Hepatic stellate cell (primary cell): Measurements from ENCODE around the gene TNRC6C.
"Not testable (repeated sequence)": the region's sequence is repeated elsewhere in the genome, so short reads cannot be mapped to it uniquely, and the experiment has no call there.

Source experiments
- DNase-seq: peaks from one replicate; pipeline ENCODE4 v3.0.0; 2011; ENCODE audit warnings: low spot score

Gene TNRC6C

GRCh38 chr17:78112518-78113471 is 154.3 kb downstream of the TNRC6C start:
- DNase-seq = peak; percentile 89

DNA sequence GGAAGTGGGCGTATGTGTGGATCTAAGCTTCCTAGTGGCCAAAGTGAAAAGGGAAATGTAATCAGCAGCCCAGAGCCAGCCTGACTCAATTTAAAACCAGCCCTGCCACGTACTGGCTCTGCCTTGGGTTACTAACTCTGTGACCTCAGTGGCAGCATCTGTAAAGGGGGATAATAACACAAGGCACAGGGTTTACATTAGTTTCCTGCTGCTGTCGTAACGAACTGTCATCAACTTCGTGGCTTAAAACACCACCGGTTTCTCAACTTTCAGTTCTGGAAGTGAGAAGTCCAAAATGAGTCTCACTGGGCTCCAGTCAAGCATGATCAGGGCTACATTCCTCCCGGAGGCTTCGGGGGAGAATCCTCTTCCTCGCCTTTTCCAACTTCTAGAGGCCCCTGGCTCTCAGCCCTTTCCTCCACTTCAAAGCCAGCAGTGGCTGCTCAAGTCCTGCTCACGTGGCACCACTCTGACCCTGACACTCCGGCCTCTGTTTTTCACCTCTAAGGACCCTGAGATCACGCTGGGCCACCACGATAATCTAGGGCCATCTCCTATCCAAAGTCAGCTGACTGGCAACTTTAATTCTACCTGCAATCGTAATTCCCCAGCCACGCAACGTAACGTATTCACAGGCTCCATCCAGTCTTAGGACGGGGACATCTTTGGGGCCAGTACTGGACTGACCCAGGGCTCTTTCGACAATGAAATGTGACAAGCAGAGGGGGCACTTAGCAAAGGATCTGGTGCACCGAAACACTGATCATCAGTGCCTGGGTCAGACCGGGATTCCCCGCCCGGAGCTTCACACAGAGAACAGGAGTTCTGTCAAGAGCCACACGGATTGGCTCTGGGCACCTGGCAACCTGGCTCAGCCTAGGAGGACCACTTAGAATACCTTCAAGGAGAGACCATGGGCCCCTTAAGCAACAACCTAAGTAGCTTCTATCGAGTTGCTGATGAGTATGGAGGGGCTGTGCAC is 155.6 kb downstream of the TNRC6C start:
- DNase-seq = no peak

- no peak for DNase-seq
These were observed 156.6 kb downstream of the TNRC6C start for GRCh38 chr17:78114831-78115723.

GRCh38 chr17:78115803-78116202 is 157.3 kb downstream of the TNRC6C start:
- DNase-seq = not testable (repeated sequence)

DNA sequence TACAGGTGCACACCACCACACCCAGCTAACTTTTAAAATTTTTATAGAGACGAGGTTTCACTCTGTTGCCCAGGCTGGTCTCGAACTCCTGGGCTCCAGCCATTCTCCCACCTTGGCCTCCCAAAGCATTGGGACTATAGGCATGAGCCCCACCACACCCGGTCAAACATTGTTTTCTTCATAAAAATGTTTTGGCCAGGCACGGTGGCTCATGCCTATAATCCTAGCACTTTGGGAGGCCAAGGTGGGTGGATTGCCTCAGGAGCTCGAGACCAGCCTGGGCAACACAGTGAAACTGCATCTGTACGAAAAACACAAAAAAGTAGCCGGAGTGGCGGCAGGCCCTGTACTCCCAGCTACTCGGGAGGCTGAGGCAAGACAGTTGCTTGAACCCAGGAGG is 157.9 kb downstream of the TNRC6C start:
- no peak for DNase-seq

GRCh38 chr17:78117027-78117981 is 158.8 kb downstream of the TNRC6C start:
- no peak for DNase-seq

GRCh38 chr17:78118801-78119241 is 160.3 kb downstream of the TNRC6C start:
- DNase-seq = no peak

DNA sequence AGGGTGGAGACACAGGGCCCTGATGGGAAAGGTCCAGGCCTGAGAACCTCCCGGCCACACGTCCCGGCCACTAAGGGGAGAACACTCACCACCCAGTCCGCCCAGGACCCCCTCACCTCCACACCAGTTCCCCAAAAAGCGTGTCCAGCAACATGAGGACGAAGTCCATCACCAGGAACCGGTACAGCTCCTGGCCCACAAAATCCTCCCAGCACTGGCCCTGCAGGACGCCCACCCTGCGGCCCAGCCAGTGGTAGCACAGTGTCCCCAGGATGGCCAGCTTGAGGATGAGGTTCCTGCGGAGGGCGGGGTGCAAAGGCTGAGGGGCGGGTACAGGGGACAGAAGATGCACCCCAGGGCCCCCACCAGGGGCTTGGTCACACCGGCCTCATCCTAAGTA is 162.0 kb downstream of the TNRC6C start:
- DNase-seq = no peak

DNA sequence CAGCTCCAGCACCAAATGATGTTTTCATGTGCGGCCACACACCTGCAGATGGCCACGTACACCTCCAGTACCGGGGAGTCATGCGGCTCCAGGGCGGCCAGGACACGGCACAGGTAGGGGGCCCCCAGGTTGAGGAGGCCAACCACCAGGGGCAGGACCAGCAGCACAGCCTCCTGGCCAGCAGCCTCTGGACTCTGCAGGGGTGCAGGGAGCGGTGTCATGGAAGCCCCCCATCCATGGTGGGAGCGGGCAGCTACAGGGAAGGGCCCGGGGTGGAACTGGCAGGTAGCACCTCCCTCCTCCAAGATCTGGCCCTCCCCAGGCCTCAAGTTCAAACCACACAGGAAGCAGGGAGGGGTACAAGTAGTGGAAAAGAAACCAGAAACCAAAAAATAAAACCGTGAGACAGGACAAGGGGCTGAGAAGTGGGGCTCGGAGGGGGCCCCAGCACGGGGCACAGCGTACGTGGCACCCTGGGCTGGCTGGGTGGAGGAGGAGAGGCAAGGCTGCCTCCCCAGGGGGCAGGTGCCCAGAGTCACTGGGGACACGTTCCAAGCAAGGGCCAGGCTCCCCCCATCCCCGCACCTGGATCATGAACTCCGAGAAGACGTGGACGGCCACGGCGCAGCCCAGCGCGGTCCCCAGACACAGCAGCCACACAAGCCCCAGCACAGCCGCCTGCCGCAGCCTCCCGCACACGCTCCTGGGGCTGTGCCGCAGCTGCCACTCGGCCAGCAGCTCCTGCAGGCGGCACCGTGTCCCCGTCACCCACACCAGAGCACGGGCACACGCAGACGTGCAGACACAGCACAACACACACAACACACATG is 162.7 kb downstream of the TNRC6C start:
- no peak for DNase-seq

- DNase-seq = no peak
These were observed 163.3 kb downstream of the TNRC6C start for GRCh38 chr17:78121801-78122215.

- DNase-seq = no peak
These were observed 163.9 kb downstream of the TNRC6C start for GRCh38 chr17:78122216-78122930.

DNA sequence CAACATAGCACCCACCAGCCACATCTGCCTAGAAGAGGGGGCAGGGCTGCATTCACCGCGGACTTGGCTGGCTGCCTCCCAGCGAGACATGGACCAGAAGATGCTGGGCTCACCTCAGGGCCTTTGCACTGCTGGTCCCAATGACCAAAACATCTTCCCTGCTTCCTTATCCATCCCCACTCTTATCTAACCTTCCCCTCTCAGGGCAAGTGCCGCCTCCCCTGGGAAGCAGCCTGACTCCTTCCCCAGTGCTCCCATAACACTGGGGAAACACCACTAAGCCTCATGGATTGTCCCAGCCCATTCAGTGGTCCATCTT is 164.4 kb downstream of the TNRC6C start:
- DNase-seq = no peak

DNA sequence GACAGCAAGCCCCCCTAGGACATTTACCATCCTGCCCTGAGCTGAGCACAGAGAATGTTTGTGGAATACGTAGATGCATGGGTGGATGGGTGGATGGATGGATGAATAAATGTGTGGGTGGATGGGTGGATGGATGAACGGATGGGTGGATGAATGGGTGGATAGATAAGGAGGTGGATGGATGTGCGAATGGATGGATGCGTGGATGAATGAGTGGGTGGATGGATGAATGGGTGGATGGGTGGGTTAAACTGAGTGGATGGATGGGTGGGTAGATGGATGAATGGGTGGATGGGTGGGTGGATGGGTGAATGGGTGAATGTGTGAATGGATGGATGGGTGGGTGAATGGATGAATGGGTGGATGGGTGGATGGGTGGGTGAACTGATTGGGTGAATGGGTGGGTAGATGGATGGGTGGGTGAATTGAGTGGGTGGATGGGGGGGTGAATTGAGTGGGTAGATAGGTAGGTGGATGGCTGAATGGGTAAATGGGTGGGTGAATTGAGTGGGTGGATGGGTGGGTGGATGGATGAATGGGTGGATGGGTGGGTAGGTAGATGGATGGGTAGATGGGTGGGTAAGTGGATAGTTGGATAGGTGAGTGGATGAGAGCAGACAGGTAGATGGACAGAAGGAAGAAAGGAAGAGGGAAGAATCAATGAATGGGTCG is 164.9 kb downstream of the TNRC6C start:
- no peak for DNase-seq

DNA sequence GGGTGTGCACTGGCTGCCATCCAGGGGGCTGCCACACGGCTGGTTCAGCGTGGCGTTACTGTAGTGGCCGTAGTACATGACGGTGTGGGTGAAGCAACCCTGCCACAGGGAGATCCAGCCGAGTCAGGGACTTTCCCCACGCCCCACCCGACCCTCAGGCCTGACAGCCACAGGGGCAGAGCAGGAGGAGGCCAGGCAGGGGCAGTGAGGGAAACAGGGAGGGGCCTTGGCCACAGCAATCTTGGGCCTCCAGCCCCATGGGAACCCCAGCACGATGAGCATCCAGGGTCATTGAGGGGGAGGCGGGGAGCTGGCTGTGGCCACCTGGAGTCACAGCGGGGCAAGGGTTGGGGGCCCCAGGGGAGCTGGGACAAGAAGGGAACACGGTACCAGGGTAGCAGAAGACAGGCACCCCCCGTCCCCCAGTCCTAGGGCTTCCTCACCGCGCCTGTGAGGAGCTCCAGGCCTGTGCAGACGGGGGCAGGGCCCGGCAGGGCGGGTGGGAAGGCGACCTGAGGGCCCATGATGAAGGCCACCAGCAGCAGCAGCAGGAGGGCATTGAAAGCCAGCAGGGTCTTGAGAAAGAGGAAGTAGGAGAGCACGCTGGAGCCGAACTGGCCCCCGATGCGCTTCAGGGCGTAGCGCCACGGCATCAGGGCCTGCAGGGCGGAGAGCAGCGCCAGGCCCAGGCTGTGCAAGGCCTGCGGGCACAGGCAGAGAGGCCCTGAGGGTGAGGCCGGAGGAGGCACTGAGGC is 165.8 kb downstream of the TNRC6C start:
- DNase-seq = no peak

DNA sequence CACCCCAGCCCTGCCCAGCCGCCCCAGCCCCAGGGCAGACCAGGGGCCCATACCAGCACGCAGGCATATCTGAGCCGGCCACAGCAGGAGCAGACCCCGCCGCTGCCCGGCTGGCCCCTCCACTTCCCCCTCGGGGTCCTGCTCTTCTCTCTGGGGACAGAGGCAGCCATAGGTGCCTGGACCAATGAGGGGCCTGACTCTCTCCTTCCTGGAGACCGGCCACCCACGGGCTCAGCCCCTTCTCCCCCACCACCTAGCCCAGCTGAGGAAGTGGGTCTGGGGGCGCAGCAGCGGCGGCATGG is 166.3 kb downstream of the TNRC6C start:
- DNase-seq = no peak

- no peak for DNase-seq
These were observed 166.8 kb downstream of the TNRC6C start for GRCh38 chr17:78125138-78125913.
